Panc1 (cell line): ENCODE data around the gene ZCWPW1. TPM values are rescaled to one million over a fixed set of nuclear protein-coding genes. Genes with fewer than 3 reads are reported as not detected.

Experiments used
- ATAC-seq: fragments of 200-7000 bp; cut with Tn5 transposase; 2 replicates; pipeline ENCODE4 v1.9.1; 2020; ENCODE audit warnings: mild to moderate bottlenecking, moderate library complexity
- BruUV-seq: library from RNA; stranded (reverse); fragments of 400-500 nt; replicated peaks from 2 replicates; lab custom pipeline; 2021; lab: Mats Ljungman, UMichigan
- CTCF ChIA-PET: fragments of 300-600 bp; sonication (Branson Sonifier 250); formaldehyde crosslinking; loops from one replicate; lab custom pipeline; 2022; ENCODE audit warnings: antibody characterized with exemption; lab: Charles Lee
- POLR2A ChIA-PET: fragments of 300-600 bp; sonication (Branson Sonifier 250); formaldehyde crosslinking; loops from one replicate; lab custom pipeline; 2022; ENCODE audit warnings: antibody characterized with exemption; lab: Charles Lee
- DNase-seq: peaks from one replicate; pipeline ENCODE4 v3.0.0-alpha.2; 2010; ENCODE audit warnings: low read depth, low spot score
- H3K27ac ChIP-seq: 2 replicates; pipeline ENCODE4 v1.5.1; 2011; ENCODE audit warnings: mild to moderate bottlenecking, low read length, inconsistent platforms
- H3K27me3 ChIP-seq: fragments of 200-500 bp; sonication (Bioruptor generic); 2 replicates; pipeline ENCODE4 v1.6.0; 2014; ENCODE audit warnings: low read length, inconsistent platforms; ENCODE audit not compliant: control insufficient read depth, insufficient read depth
- H3K36me3 ChIP-seq: fragments of 200-500 bp; sonication (Bioruptor generic); 2 replicates; pipeline ENCODE4 v1.5.1; 2014; ENCODE audit warnings: inconsistent platforms, mild to moderate bottlenecking, low read length, moderate library complexity; ENCODE audit not compliant: control insufficient read depth, insufficient read depth
- H3K4me1 ChIP-seq: 2 replicates; pipeline ENCODE4 v1.5.1; 2011; ENCODE audit warnings: inconsistent platforms, mild to moderate bottlenecking, low read length, moderate library complexity; ENCODE audit not compliant: control insufficient read depth, insufficient read depth
- H3K4me3 ChIP-seq, 2 experiments: 2 replicates each; pipeline ENCODE4 v1.5.1; 2011 to 2012; ENCODE audit warnings: low read depth in 2 of 2, low read length in 2 of 2, mild to moderate bottlenecking in 2 of 2, inconsistent platforms in 1 of 2, moderate library complexity in 1 of 2
- H3K9me3 ChIP-seq: fragments of 200-500 bp; sonication (Bioruptor generic); 2 replicates; pipeline ENCODE4 v1.5.1; 2014; ENCODE audit warnings: low read depth, mild to moderate bottlenecking, inconsistent platforms, low read length, moderate library complexity; ENCODE audit not compliant: control insufficient read depth, insufficient read depth
- POLR2AphosphoS5 ChIP-seq: IDR thresholded peaks from 2 replicates; pipeline ENCODE4 v1.6.1; 2012; ENCODE audit warnings: mild to moderate bottlenecking, low read depth, low read length, moderate library complexity
- SIN3A ChIP-seq: IDR thresholded peaks from 2 replicates; pipeline ENCODE4 v1.6.1; 2012; ENCODE audit warnings: low read depth, mild to moderate bottlenecking, low read length, moderate library complexity, borderline replicate concordance; ENCODE audit not compliant: insufficient read depth
- TCF7L2 ChIP-seq: IDR thresholded peaks from 2 replicates; pipeline ENCODE4 v1.6.1; 2011; ENCODE audit warnings: mild to moderate bottlenecking, low read depth, low read length, inconsistent platforms
- in situ Hi-C: cut with HindIII; loops from 2 replicates; pipeline ENCODE4 v1.10.0; 2016; ENCODE audit warnings: low sequenced_read_pairs, low pct_unique_long_range_greater_than_20kb
- intact Hi-C: fragments of 100-400 bp; cut with micrococcal nuclease; formaldehyde crosslinking; loops from one replicate; pipeline ENCODE4 v1.10.0; 2022; ENCODE audit not compliant: unreplicated experiment
- total RNA-seq: library from RNA; stranded (reverse); gene quantifications from one replicate; pipeline ENCODE4 v1.2.1, GENCODE V29; 2021; ENCODE audit not compliant: unreplicated experiment
- TF ChIP-seq, protein P1 (sequence below): fragments of 450-650 bp; IDR thresholded peaks from 2 replicates; pipeline ENCODE4 v1.5.1; 2017; ENCODE audit warnings: mild to moderate bottlenecking
- TF ChIP-seq, protein P2 (sequence below), 2 experiments: IDR thresholded peaks; 2 replicates each; pipeline ENCODE4 v1.6.1; 2011 to 2012; ENCODE audit warnings: low read depth in 2 of 2, control low read depth in 1 of 2, low read length in 1 of 2, mild to moderate bottlenecking in 1 of 2, moderate library complexity in 1 of 2; ENCODE audit not compliant: insufficient read depth in 1 of 2

Gene ZCWPW1
- total RNA-seq, 1 experiment from 2014 or later: 6.5 TPM

- no peaks in the 10 kb centered on the region for H3K4me1 ChIP-seq
- ChIA-PET CTCF (no interaction called here), POLR2A (interaction anchor here (0.7 kb wide), 1 partner anchor 126 kb away, joined by 7 read pairs; no protein-coding TSS in a partner anchor)
- no peak overlapping the region for H3K27ac ChIP-seq
- TF ChIP-seq, protein P1, sequence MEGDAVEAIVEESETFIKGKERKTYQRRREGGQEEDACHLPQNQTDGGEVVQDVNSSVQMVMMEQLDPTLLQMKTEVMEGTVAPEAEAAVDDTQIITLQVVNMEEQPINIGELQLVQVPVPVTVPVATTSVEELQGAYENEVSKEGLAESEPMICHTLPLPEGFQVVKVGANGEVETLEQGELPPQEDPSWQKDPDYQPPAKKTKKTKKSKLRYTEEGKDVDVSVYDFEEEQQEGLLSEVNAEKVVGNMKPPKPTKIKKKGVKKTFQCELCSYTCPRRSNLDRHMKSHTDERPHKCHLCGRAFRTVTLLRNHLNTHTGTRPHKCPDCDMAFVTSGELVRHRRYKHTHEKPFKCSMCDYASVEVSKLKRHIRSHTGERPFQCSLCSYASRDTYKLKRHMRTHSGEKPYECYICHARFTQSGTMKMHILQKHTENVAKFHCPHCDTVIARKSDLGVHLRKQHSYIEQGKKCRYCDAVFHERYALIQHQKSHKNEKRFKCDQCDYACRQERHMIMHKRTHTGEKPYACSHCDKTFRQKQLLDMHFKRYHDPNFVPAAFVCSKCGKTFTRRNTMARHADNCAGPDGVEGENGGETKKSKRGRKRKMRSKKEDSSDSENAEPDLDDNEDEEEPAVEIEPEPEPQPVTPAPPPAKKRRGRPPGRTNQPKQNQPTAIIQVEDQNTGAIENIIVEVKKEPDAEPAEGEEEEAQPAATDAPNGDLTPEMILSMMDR: no peak
- no TSS peak for BruUV-seq
- DNase-seq (no peak), ATAC-seq (no peak)
- in situ Hi-C loops (no loop called here), intact Hi-C loops (no loop called here)
- H3K36me3 ChIP-seq: no peaks in the 10 kb centered on the region
- H3K4me3 ChIP-seq: no peak overlapping the region
- no peaks in the 10 kb centered on the region for H3K27me3 ChIP-seq
- H3K9me3 ChIP-seq: no peaks in the 10 kb centered on the region
These were observed 17.5 kb upstream of the ZCWPW1 start for GRCh38 chr7:100446040-100446439.

DNA sequence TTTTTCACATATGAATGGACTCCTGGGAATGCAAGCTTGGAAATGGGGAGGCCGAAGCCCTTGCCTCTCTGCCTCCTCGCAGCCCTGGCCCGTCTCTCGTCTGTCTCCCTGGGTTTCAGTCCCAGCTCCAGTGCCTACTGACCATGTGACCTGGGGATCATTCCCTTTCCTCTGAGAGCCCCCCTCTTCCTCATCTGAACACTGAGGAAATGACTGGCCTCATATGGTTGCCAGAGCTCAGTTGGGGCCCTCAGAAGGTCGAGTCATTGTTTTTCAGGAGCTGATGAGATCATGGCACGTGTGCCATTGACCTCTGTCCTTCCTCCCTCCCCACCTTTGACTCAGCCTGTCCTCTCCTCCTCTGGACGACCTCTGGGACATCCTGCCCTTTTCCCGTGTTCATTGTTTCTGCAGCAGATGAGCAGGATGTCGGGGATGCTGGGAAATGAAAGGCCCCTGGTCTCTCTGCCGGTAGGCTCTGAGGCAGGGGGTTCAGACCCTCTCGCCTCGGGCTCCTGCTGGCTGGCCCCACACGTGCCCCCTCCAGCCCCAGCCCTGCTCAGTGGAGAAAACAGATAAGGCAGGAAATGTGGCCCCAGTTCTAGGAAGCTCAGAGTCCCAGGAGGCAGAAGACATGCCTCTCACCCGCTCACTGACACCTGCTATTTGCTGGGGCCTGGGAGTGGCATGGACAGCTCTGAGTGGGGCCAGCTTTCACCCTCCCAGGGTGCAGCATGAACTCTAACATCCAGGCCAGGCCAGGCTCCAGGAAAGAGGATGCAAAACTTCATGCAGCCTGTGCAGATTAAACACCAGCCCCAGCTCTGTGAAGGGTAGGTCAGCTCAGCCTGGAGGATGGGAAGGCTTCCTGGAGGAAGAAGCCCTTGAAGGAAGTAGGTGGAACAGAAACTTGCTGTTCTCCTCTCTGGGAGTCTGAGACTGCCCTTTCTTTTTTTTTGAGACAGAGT is 16.1 kb upstream of the ZCWPW1 start:
- no peaks in the 10 kb centered on the region for H3K9me3 ChIP-seq
- in situ Hi-C loops: no loop called here
- TF ChIP-seq POLR2AphosphoS5 (no peak), SIN3A (no peak), TCF7L2 (no peak)
- TF ChIP-seq, protein P2, sequence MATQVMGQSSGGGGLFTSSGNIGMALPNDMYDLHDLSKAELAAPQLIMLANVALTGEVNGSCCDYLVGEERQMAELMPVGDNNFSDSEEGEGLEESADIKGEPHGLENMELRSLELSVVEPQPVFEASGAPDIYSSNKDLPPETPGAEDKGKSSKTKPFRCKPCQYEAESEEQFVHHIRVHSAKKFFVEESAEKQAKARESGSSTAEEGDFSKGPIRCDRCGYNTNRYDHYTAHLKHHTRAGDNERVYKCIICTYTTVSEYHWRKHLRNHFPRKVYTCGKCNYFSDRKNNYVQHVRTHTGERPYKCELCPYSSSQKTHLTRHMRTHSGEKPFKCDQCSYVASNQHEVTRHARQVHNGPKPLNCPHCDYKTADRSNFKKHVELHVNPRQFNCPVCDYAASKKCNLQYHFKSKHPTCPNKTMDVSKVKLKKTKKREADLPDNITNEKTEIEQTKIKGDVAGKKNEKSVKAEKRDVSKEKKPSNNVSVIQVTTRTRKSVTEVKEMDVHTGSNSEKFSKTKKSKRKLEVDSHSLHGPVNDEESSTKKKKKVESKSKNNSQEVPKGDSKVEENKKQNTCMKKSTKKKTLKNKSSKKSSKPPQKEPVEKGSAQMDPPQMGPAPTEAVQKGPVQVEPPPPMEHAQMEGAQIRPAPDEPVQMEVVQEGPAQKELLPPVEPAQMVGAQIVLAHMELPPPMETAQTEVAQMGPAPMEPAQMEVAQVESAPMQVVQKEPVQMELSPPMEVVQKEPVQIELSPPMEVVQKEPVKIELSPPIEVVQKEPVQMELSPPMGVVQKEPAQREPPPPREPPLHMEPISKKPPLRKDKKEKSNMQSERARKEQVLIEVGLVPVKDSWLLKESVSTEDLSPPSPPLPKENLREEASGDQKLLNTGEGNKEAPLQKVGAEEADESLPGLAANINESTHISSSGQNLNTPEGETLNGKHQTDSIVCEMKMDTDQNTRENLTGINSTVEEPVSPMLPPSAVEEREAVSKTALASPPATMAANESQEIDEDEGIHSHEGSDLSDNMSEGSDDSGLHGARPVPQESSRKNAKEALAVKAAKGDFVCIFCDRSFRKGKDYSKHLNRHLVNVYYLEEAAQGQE (IDR thresholded peaks at IDR 0.05; ENCODE audit: insufficient read depth in 1 of 2, low read depth in 2 of 2, low read length in 1 of 2): no peak
- TF ChIP-seq, protein P1: no peak
- ChIA-PET POLR2A (no interaction called here), CTCF (interaction anchor here (0.9 kb wide), 1 partner anchor 115 kb away, joined by 4 read pairs; no protein-coding TSS in a partner anchor)
- no TSS peak for BruUV-seq
- H3K4me1 ChIP-seq: no peaks in the 10 kb centered on the region
- H3K4me3 ChIP-seq: no peak overlapping the region
- no peaks in the 10 kb centered on the region for H3K27me3 ChIP-seq
- H3K27ac ChIP-seq: no peak overlapping the region; the same call in 1 of the 2 replicates
- intact Hi-C loops: no loop called here
- peak; percentile 69 for DNase-seq
- no peaks in the 10 kb centered on the region for H3K36me3 ChIP-seq
- peak; percentile 42 for ATAC-seq
